Tibial nerve (tissue), 4 donors: ENCODE results near the gene NDUFAF8.

Experiments
- EP300 ChIP-seq, 2 donors: sonication (generic); formaldehyde crosslinking; IDR thresholded peaks; one replicate each; pipeline ENCODE4 v1.6.1; 2017; ENCODE audit warnings: antibody characterized with exemption in 2 of 2, mild to moderate bottlenecking in 1 of 2
- POLR2A ChIP-seq, 2 donors: fragments of 450-650 bp; IDR thresholded peaks; one replicate each; pipeline ENCODE4 v1.6.1; 2017; ENCODE audit warnings: antibody characterized with exemption in 2 of 2, mild to moderate bottlenecking in 2 of 2, moderate library complexity in 2 of 2
- TF ChIP-seq, protein P1 (sequence below), 5 experiments: fragments of 200-600 bp in 3 of 5; fragments of 450-650 bp in 2 of 5; sonication (generic) in 3 of 5; IDR thresholded peaks; one replicate each; pipeline ENCODE4 v1.5.1; 2016 to 2019; ENCODE audit warnings: antibody characterized with exemption in 5 of 5, mild to moderate bottlenecking in 3 of 5, moderate library complexity in 2 of 5

DNA sequence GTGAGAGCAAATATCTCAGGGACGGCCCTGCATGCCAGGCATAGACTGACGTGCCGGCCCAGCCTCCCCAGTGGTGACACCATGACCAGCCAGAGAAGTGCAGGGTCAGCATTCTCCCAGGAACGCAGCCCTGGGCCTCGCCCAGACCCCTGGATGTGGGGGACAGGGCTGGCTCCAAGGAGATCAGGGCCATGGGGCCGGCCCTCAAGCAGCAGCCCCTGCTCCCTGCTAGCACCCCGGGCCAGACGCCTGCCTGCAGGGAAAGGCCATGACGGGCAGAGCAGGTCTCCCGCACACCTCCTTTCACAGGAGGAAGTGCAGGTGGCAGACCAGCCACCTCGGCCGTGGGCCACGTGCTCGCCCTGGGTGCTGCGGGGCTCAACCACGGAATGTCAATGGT is 9.5 kb downstream of the NDUFAF8 start:
- TF ChIP-seq EP300 (IDR thresholded peaks at IDR 0.05), result no peak
- TF ChIP-seq, protein P1, sequence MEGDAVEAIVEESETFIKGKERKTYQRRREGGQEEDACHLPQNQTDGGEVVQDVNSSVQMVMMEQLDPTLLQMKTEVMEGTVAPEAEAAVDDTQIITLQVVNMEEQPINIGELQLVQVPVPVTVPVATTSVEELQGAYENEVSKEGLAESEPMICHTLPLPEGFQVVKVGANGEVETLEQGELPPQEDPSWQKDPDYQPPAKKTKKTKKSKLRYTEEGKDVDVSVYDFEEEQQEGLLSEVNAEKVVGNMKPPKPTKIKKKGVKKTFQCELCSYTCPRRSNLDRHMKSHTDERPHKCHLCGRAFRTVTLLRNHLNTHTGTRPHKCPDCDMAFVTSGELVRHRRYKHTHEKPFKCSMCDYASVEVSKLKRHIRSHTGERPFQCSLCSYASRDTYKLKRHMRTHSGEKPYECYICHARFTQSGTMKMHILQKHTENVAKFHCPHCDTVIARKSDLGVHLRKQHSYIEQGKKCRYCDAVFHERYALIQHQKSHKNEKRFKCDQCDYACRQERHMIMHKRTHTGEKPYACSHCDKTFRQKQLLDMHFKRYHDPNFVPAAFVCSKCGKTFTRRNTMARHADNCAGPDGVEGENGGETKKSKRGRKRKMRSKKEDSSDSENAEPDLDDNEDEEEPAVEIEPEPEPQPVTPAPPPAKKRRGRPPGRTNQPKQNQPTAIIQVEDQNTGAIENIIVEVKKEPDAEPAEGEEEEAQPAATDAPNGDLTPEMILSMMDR (IDR thresholded peaks at IDR 0.05), result no peak
- TF ChIP-seq POLR2A (IDR thresholded peaks at IDR 0.05), result no peak
